Retinal pigment epithelial cell (primary cell): Measurements from ENCODE around the gene EXO1.

Experiments
- DNase-seq: peaks from one replicate; pipeline ENCODE4 v3.0.0-alpha.2; 2010; ENCODE audit warnings: low read depth
- H3K4me3 ChIP-seq: 2 replicates; pipeline ENCODE4 v1.5.1; 2011; ENCODE audit warnings: mild to moderate bottlenecking, low read length, control low read depth, moderate library complexity
- CTCF ChIP-seq: conservative IDR thresholded peaks from 2 replicates; pipeline ENCODE4 v1.5.1; 2011; ENCODE audit warnings: low read depth, low read length, control low read depth, inconsistent platforms

EXO1 gene

GRCh38 chr1:241902391-241903065 is 54.5 kb downstream of the EXO1 start:
- no peak for DNase-seq
- no peak overlapping the region for H3K4me3 ChIP-seq
- no peak for TF ChIP-seq CTCF

- no peak overlapping the region for H3K4me3 ChIP-seq
- no peak for TF ChIP-seq CTCF
- no peak for DNase-seq
Observed at GRCh38 chr1:241916196-241916595, 68.2 kb downstream of the EXO1 start.

GRCh38 chr1:241917487-241917886 is 69.5 kb downstream of the EXO1 start:
- no peak for TF ChIP-seq CTCF
- no peak overlapping the region for H3K4me3 ChIP-seq
- DNase-seq: no peak

GRCh38 chr1:241918879-241919278 is 70.9 kb downstream of the EXO1 start:
- no peak overlapping the region for H3K4me3 ChIP-seq
- DNase-seq: no peak
- no peak for TF ChIP-seq CTCF

GRCh38 chr1:241924080-241924808 is 76.2 kb downstream of the EXO1 start:
- TF ChIP-seq CTCF: no peak
- no peak for DNase-seq
- H3K4me3 ChIP-seq: no peak overlapping the region

- no peak for DNase-seq
- TF ChIP-seq CTCF: no peak
Observed at GRCh38 chr1:241926141-241926540, 78.1 kb downstream of the EXO1 start.

GRCh38 chr1:241927321-241927720 is 79.3 kb downstream of the EXO1 start:
- no peak overlapping the region for H3K4me3 ChIP-seq
- TF ChIP-seq CTCF: no peak
- DNase-seq: no peak

More at GRCh38 chr1:241926141-241926540, 78.1 kb downstream of the EXO1 start:
- no peak overlapping the region for H3K4me3 ChIP-seq
